GM23338 (cell line): ENCODE data around the gene OR10AD1.
"Not testable (repeated sequence)": the region's sequence is repeated elsewhere in the genome, so short reads cannot be mapped to it uniquely, and the experiment has no call there.

Experiments
- CREB1 ChIP-seq: fragments of 250-450 bp; sonication (Bioruptor Pico); IDR thresholded peaks from 2 replicates; pipeline ENCODE4 v1.5.0; 2020; ENCODE audit warnings: low read depth, mild to moderate bottlenecking, moderate library complexity
- EZH2 ChIP-seq: fragments of 200-600 bp; sonication (generic); IDR thresholded peaks from one replicate; pipeline ENCODE4 v1.8.0; 2017; ENCODE audit warnings: antibody characterized with exemption, mild to moderate bottlenecking, low read depth; ENCODE audit not compliant: unreplicated experiment
- EZH2phosphoT487 ChIP-seq: fragments of 200-600 bp; sonication (generic); IDR thresholded peaks from one replicate; pipeline ENCODE4 v1.8.1; 2018; ENCODE audit warnings: antibody characterized with exemption; ENCODE audit not compliant: unreplicated experiment
- JUNB ChIP-seq: IDR thresholded peaks from one replicate; pipeline ENCODE4 v1.6.1; 2016; ENCODE audit warnings: antibody characterized with exemption; ENCODE audit not compliant: unreplicated experiment
- NANOG ChIP-seq: IDR thresholded peaks from 2 replicates; pipeline ENCODE4 v1.6.1; 2016; ENCODE audit warnings: antibody characterized with exemption, borderline replicate concordance
- POLR2AphosphoS5 ChIP-seq: IDR thresholded peaks from 2 replicates; pipeline ENCODE4 v1.6.1; 2016; ENCODE audit warnings: antibody characterized with exemption, low read depth
- STAT1 ChIP-seq: IDR thresholded peaks from one replicate; pipeline ENCODE4 v1.6.1; 2016; ENCODE audit warnings: antibody characterized with exemption; ENCODE audit not compliant: unreplicated experiment
- ZNF114 ChIP-seq: fragments of 250-450 bp; sonication (Bioruptor Pico); IDR thresholded peaks from 2 replicates; pipeline ENCODE4 v1.5.0; 2020; ENCODE audit warnings: mild to moderate bottlenecking, moderate library complexity
- ZNF331 ChIP-seq: fragments of 250-450 bp; sonication (Bioruptor Pico); IDR thresholded peaks from 2 replicates; pipeline ENCODE4 v1.5.0; 2020; ENCODE audit warnings: low read depth, mild to moderate bottlenecking, moderate library complexity
- TF ChIP-seq, protein P1 (sequence below), 2 experiments: fragments of 200-600 bp in 1 of 2; sonication (generic) in 1 of 2; conservative IDR thresholded peaks; 2 replicates each; pipeline versions ENCODE4 v1.5.1 to v1.6.1; 2016 to 2017; ENCODE audit warnings: antibody characterized with exemption in 2 of 2, low read depth in 2 of 2, mild to moderate bottlenecking in 2 of 2, moderate library complexity in 1 of 2
- TF ChIP-seq, protein P2 (sequence below): IDR thresholded peaks from 2 replicates; pipeline ENCODE4 v1.6.1; 2016; ENCODE audit warnings: antibody characterized with exemption
- TF ChIP-seq, protein P3 (sequence below): IDR thresholded peaks from one replicate; pipeline ENCODE4 v1.6.1; 2018; ENCODE audit warnings: antibody characterized with exemption; ENCODE audit not compliant: unreplicated experiment
- TF ChIP-seq, protein P4 (sequence below): fragments of 250-450 bp; sonication (Bioruptor Pico); IDR thresholded peaks from 2 replicates; pipeline ENCODE4 v1.5.0; 2020; ENCODE audit warnings: mild to moderate bottlenecking, moderate library complexity

DNA sequence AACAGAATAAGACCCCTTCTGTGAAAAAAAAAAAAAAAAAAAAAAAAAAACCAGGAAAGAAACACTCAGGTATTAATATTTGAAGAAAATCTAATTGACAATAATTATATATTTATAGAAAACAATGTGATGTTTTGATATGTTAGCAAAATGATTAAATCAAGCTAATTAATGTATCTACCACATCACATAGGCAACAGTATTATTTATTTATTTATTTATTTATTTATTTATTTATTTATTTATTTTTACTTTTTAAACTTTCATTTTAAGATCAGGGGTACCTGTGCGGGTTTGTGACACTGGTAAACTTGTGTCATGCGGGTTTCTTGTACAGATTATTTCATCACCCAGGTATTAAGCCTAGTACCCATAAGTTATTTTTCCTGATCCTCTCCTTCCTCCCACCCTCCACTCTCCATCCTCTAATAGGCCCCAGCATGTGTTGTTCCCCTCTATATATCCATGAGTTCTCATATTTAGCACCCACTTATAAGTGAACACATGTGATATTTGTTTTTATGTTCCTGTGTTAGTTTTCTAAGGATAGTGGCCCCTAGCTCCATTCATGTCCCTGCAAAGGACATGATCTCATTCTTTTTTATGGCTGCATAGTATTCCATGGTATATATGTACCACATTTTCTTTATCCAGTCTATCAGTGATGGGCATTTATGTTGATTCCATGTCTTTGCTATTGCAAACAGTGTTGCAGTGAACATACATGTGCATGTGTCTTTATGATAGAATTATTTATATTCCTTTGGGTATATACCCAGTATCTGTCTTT, 28.3 kb upstream of the OR10AD1 start:
- TF ChIP-seq EZH2phosphoT487; CREB1 (CRISPR knock-in tag); POLR2AphosphoS5; EZH2; STAT1; ZNF114; JUNB; ZNF331; NANOG: not testable (repeated sequence)
- TF ChIP-seq, protein P1, sequence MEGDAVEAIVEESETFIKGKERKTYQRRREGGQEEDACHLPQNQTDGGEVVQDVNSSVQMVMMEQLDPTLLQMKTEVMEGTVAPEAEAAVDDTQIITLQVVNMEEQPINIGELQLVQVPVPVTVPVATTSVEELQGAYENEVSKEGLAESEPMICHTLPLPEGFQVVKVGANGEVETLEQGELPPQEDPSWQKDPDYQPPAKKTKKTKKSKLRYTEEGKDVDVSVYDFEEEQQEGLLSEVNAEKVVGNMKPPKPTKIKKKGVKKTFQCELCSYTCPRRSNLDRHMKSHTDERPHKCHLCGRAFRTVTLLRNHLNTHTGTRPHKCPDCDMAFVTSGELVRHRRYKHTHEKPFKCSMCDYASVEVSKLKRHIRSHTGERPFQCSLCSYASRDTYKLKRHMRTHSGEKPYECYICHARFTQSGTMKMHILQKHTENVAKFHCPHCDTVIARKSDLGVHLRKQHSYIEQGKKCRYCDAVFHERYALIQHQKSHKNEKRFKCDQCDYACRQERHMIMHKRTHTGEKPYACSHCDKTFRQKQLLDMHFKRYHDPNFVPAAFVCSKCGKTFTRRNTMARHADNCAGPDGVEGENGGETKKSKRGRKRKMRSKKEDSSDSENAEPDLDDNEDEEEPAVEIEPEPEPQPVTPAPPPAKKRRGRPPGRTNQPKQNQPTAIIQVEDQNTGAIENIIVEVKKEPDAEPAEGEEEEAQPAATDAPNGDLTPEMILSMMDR (conservative IDR thresholded peaks at IDR 0.05; ENCODE audit: low read depth in 2 of 2): not testable (repeated sequence)
- TF ChIP-seq, protein P2, sequence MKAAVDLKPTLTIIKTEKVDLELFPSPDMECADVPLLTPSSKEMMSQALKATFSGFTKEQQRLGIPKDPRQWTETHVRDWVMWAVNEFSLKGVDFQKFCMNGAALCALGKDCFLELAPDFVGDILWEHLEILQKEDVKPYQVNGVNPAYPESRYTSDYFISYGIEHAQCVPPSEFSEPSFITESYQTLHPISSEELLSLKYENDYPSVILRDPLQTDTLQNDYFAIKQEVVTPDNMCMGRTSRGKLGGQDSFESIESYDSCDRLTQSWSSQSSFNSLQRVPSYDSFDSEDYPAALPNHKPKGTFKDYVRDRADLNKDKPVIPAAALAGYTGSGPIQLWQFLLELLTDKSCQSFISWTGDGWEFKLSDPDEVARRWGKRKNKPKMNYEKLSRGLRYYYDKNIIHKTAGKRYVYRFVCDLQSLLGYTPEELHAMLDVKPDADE: not testable (repeated sequence)
- TF ChIP-seq, protein P3, sequence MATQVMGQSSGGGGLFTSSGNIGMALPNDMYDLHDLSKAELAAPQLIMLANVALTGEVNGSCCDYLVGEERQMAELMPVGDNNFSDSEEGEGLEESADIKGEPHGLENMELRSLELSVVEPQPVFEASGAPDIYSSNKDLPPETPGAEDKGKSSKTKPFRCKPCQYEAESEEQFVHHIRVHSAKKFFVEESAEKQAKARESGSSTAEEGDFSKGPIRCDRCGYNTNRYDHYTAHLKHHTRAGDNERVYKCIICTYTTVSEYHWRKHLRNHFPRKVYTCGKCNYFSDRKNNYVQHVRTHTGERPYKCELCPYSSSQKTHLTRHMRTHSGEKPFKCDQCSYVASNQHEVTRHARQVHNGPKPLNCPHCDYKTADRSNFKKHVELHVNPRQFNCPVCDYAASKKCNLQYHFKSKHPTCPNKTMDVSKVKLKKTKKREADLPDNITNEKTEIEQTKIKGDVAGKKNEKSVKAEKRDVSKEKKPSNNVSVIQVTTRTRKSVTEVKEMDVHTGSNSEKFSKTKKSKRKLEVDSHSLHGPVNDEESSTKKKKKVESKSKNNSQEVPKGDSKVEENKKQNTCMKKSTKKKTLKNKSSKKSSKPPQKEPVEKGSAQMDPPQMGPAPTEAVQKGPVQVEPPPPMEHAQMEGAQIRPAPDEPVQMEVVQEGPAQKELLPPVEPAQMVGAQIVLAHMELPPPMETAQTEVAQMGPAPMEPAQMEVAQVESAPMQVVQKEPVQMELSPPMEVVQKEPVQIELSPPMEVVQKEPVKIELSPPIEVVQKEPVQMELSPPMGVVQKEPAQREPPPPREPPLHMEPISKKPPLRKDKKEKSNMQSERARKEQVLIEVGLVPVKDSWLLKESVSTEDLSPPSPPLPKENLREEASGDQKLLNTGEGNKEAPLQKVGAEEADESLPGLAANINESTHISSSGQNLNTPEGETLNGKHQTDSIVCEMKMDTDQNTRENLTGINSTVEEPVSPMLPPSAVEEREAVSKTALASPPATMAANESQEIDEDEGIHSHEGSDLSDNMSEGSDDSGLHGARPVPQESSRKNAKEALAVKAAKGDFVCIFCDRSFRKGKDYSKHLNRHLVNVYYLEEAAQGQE: not testable (repeated sequence)
- TF ChIP-seq, protein P4, sequence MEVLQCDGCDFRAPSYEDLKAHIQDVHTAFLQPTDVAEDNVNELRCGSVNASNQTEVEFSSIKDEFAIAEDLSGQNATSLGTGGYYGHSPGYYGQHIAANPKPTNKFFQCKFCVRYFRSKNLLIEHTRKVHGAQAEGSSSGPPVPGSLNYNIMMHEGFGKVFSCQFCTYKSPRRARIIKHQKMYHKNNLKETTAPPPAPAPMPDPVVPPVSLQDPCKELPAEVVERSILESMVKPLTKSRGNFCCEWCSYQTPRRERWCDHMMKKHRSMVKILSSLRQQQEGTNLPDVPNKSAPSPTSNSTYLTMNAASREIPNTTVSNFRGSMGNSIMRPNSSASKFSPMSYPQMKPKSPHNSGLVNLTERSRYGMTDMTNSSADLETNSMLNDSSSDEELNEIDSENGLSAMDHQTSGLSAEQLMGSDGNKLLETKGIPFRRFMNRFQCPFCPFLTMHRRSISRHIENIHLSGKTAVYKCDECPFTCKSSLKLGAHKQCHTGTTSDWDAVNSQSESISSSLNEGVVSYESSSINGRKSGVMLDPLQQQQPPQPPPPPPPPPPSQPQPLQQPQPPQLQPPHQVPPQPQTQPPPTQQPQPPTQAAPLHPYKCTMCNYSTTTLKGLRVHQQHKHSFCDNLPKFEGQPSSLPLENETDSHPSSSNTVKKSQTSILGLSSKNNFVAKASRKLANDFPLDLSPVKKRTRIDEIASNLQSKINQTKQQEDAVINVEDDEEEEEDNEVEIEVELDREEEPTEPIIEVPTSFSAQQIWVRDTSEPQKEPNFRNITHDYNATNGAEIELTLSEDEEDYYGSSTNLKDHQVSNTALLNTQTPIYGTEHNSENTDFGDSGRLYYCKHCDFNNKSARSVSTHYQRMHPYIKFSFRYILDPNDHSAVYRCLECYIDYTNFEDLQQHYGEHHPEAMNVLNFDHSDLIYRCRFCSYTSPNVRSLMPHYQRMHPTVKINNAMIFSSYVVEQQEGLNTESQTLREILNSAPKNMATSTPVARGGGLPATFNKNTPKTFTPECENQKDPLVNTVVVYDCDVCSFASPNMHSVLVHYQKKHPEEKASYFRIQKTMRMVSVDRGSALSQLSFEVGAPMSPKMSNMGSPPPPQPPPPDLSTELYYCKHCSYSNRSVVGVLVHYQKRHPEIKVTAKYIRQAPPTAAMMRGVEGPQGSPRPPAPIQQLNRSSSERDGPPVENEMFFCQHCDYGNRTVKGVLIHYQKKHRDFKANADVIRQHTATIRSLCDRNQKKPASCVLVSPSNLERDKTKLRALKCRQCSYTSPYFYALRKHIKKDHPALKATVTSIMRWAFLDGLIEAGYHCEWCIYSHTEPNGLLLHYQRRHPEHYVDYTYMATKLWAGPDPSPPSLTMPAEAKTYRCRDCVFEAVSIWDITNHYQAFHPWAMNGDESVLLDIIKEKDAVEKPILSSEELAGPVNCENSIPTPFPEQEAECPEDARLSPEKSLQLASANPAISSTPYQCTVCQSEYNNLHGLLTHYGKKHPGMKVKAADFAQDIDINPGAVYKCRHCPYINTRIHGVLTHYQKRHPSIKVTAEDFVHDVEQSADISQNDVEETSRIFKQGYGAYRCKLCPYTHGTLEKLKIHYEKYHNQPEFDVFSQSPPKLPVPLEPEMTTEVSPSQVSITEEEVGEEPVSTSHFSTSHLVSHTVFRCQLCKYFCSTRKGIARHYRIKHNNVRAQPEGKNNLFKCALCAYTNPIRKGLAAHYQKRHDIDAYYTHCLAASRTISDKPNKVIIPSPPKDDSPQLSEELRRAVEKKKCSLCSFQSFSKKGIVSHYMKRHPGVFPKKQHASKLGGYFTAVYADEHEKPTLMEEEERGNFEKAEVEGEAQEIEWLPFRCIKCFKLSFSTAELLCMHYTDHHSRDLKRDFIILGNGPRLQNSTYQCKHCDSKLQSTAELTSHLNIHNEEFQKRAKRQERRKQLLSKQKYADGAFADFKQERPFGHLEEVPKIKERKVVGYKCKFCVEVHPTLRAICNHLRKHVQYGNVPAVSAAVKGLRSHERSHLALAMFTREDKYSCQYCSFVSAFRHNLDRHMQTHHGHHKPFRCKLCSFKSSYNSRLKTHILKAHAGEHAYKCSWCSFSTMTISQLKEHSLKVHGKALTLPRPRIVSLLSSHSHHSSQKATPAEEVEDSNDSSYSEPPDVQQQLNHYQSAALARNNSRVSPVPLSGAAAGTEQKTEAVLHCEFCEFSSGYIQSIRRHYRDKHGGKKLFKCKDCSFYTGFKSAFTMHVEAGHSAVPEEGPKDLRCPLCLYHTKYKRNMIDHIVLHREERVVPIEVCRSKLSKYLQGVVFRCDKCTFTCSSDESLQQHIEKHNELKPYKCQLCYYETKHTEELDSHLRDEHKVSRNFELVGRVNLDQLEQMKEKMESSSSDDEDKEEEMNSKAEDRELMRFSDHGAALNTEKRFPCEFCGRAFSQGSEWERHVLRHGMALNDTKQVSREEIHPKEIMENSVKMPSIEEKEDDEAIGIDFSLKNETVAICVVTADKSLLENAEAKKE (CRISPR knock-in tag): not testable (repeated sequence)
